ENCODE measurements around the gene RAPGEF2. TPM values are rescaled to one million over a fixed set of nuclear protein-coding genes. Genes with fewer than 3 reads are reported as not detected.

Gene RAPGEF2
- total and polyA plus RNA-seq, 2 donors from 2014 or later = 6.9 to 50.6 TPM

GRCh38 chr4:159358226-159358625 is 255.3 kb downstream of the RAPGEF2 start:
- no peak for DNase-seq
- no peak overlapping the region for H3K27ac ChIP-seq (ENCODE audit: low read depth in 2 of 2, low read length in 2 of 2)
- H3K4me1 ChIP-seq (ENCODE audit: control insufficient read depth in 2 of 3, insufficient read depth in 2 of 3, low read depth in 1 of 3, low read length in 3 of 3) = no peaks in the 10 kb centered on the region
- no peak overlapping the region for H3K4me3 ChIP-seq (ENCODE audit: low read length in 3 of 3)
- intact Hi-C loops (cut with DNase I) = no loop called here
- H3K9me3 ChIP-seq (ENCODE audit: control insufficient read depth in 2 of 3, insufficient read depth in 1 of 3, low read length in 3 of 3) = no peaks in the 10 kb centered on the region
- no peak for FAIRE-seq
- H3K27me3 ChIP-seq (ENCODE audit: control insufficient read depth, insufficient read depth, low read length) = no peaks in the 10 kb centered on the region
- H3K36me3 ChIP-seq (ENCODE audit: control insufficient read depth in 2 of 3, insufficient read depth in 3 of 3, low read length in 3 of 3) = peaks cover 2 to 34% (median 29%) of the 10 kb centered on the region in 3 donors
- H3K9ac ChIP-seq (ENCODE audit: low read length in 3 of 3) = no peak overlapping the region
- TF ChIP-seq, protein P1, sequence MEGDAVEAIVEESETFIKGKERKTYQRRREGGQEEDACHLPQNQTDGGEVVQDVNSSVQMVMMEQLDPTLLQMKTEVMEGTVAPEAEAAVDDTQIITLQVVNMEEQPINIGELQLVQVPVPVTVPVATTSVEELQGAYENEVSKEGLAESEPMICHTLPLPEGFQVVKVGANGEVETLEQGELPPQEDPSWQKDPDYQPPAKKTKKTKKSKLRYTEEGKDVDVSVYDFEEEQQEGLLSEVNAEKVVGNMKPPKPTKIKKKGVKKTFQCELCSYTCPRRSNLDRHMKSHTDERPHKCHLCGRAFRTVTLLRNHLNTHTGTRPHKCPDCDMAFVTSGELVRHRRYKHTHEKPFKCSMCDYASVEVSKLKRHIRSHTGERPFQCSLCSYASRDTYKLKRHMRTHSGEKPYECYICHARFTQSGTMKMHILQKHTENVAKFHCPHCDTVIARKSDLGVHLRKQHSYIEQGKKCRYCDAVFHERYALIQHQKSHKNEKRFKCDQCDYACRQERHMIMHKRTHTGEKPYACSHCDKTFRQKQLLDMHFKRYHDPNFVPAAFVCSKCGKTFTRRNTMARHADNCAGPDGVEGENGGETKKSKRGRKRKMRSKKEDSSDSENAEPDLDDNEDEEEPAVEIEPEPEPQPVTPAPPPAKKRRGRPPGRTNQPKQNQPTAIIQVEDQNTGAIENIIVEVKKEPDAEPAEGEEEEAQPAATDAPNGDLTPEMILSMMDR (IDR thresholded peaks at IDR 0.05; ENCODE audit: borderline replicate concordance, extremely low read depth, insufficient read depth) = no peak

GRCh38 chr4:159360549-159360948 is 257.7 kb downstream of the RAPGEF2 start:
- intact Hi-C loops (cut with DNase I) = no loop called here
- Histone ChIP-seq H3K9ac (ENCODE audit: low read length in 3 of 3) (no peak overlapping the region), H3K4me3 (ENCODE audit: low read length in 3 of 3) (no peak overlapping the region), H3K9me3 (ENCODE audit: control insufficient read depth in 2 of 3, insufficient read depth in 1 of 3, low read length in 3 of 3) (no peaks in the 10 kb centered on the region), H3K27me3 (ENCODE audit: control insufficient read depth, insufficient read depth, low read length) (no peaks in the 10 kb centered on the region), H3K27ac (ENCODE audit: low read depth in 2 of 2, low read length in 2 of 2) (no peak overlapping the region), H3K4me1 (ENCODE audit: control insufficient read depth in 2 of 3, insufficient read depth in 2 of 3, low read depth in 1 of 3, low read length in 3 of 3) (no peaks in the 10 kb centered on the region), H3K36me3 (ENCODE audit: control insufficient read depth in 2 of 3, insufficient read depth in 3 of 3, low read length in 3 of 3) (peaks cover 0 to 22% (median 17%) of the 10 kb centered on the region in 3 donors)
- DNase-seq = no peak
- FAIRE-seq = no peak
- TF ChIP-seq, protein P1 (IDR thresholded peaks at IDR 0.05; ENCODE audit: borderline replicate concordance, extremely low read depth, insufficient read depth) = no peak

DNA sequence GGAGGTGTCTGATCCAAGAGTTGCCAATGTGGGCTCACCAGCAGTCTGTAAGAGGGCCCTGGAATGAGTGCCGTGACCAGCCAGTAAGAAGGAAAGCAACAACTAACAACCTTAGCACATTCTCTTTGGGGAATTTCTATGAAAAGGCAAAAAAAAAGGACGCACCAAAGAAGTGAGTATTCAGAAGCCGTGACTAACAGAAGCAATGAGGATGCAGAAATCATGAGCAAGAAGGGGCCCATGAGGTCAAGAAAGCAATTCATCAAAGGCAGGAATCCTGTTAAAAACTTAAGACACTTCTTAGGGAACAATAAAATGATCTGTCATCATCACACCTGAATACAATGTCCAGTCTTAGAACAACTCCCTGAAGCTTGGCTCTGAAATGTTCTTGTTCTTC is 260.5 kb downstream of the RAPGEF2 start:
- Histone ChIP-seq H3K27me3 (ENCODE audit: control insufficient read depth, insufficient read depth, low read length) (no peaks in the 10 kb centered on the region), H3K4me3 (ENCODE audit: low read length in 3 of 3) (no peak overlapping the region), H3K36me3 (ENCODE audit: control insufficient read depth in 2 of 3, insufficient read depth in 3 of 3, low read length in 3 of 3) (peaks cover 0 to 15% (median 7%) of the 10 kb centered on the region in 3 donors), H3K9me3 (ENCODE audit: control insufficient read depth in 2 of 3, insufficient read depth in 1 of 3, low read length in 3 of 3) (no peaks in the 10 kb centered on the region), H3K4me1 (ENCODE audit: control insufficient read depth in 2 of 3, insufficient read depth in 2 of 3, low read depth in 1 of 3, low read length in 3 of 3) (no peaks in the 10 kb centered on the region), H3K27ac (ENCODE audit: low read depth in 2 of 2, low read length in 2 of 2) (no peak overlapping the region), H3K9ac (ENCODE audit: low read length in 3 of 3) (no peak overlapping the region)
- FAIRE-seq (no peak), DNase-seq (no peak)
- intact Hi-C loops (cut with DNase I) = no loop called here
- TF ChIP-seq, protein P1 (IDR thresholded peaks at IDR 0.05; ENCODE audit: borderline replicate concordance, extremely low read depth, insufficient read depth) = no peak

All from kidney (tissue), 14 donors.